GM12891 (cell line): ENCODE results near the gene LDB3.

Experiments
- POLR2A ChIP-seq: IDR thresholded peaks from 2 replicates; pipeline ENCODE4 v1.6.1; 2011; ENCODE audit warnings: low read depth, low read length, control low read depth
- POU2F2 ChIP-seq: IDR thresholded peaks from 2 replicates; pipeline ENCODE4 v1.6.1; 2011; ENCODE audit warnings: low read depth, mild to moderate bottlenecking, control low read depth, low read length, moderate library complexity

DNA sequence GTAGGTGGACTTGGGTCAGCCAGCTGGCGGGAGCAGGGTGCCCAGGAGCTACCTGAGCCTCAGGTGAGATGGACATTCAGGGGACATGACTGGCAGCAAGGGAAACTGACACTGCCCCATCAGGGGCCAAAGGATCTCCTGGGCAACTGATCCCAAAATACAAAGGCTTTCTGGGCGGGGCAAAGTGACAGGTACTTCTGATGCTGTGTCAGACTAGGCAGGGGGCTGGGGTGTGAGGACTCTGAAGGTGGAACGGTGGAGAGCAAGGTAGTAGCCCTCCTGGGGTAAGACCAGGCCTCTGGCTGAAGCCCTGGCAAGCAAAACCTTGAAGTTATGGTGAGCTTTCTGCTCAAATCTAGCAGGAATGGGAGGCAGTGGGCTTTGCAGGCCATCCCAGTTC is 9.6 kb upstream of the LDB3 start:
- TF ChIP-seq POU2F2 (no peak), POLR2A (no peak)
